HG03457 (cell line): Measurements from ENCODE around the gene HOXA7.

Experiments
- ATAC-seq: cut with Tn5 transposase; IDR thresholded peaks from one replicate; pipeline ENCODE4 v1.9.1; 2021; ENCODE audit warnings: moderate number of reproducible peaks; ENCODE audit not compliant: unreplicated experiment

The HOXA7 gene

DNA sequence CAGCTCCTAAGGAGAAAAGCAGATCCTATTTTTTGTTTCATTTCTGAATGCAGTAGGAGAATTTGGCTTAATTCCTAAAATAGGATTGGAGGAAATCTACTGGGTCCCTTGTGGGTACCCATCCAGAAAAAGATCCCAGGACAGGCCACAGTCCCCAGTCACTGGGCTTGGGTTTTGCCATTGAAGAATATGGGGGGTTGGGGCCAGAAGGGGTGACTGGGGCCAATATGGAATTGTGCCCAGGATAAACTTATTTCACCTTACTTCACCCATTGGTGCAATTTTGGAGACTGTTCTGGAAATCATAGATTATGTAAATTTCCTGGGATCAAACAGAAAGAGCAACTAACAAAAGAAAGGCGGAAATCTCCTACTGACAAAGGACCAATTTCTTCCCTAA lies 18.0 kb downstream of the HOXA7 start:
- ATAC-seq, result no peak

GRCh38 chr7:27137640-27138315 lies 18.7 kb downstream of the HOXA7 start:
- no peak for ATAC-seq

- no peak for ATAC-seq
These were observed 22.1 kb downstream of the HOXA7 start for GRCh38 chr7:27134392-27134791.

GRCh38 chr7:27133409-27134231 lies 22.9 kb downstream of the HOXA7 start:
- no peak for ATAC-seq

DNA sequence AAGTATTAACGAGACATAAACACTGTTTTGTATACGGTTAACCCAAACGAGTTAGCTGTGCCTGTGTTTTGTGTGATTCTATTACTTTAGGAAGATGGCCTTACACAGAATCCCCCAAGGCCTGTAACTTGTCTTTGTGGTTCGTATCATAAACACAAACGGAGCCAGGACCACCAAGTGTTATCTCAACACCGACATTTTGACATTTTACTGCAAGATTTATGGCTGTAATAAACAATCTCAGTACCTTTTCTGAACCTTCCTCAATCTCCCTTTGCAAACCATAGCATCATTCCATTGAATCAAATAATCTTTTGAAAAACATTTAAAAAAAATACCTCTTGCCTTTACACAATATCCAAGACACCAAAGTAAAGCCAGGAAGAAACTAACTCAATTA lies 23.5 kb downstream of the HOXA7 start:
- no peak for ATAC-seq

GRCh38 chr7:27132214-27132613 lies 24.3 kb downstream of the HOXA7 start:
- no peak for ATAC-seq

GRCh38 chr7:27131390-27131819 lies 25.1 kb downstream of the HOXA7 start:
- no peak for ATAC-seq

DNA sequence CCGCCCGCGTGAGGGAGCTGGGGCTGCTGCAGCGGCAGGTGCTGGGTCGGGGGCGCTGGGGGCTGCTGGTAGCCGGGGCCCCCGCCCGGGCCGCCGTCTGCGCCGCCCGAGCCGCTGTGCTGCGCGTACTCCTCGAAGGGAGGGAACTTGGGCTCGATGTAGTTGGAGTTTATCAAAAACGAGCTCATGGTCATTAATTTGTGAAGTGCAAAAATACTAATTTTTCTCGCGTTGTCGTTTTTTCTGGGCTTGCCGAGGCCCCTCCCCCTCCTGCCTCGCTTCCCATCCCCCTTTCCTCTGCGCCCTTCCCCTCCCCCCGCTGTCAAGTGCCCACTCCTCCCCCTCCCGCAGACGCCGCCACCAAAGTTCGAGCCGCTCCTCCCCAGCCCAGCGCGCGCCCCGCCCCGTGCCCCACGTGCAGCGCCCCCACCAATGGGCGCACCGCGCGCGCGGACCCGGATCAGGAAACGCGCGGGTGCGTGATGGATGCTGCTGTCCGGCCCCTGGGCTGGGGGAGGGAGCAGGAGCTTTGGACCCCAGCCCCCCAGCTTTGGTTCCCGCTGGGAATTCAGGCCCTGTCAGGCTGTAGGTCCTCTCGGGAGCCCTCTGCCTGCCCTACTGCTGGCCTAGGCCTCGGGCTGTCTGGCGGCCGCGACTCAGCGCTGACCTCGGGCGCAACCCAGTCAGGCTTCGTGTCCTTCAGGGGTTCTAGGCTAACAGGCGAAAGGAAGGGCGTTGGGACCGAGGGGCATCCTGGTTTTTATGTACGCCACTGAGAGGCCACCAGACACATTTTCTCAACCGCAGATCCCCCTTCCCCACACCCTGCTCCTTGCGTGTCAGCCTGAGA lies 25.7 kb downstream of the HOXA7 start, which contains the start of gene HOXA4:
Gene HOXA4 (minus strand): TSS at position 218 of the 850 bp plus-strand sequence. CDS start 24 bp downstream, at position 194.
- no peak for ATAC-seq

GRCh38 chr7:27129729-27130539 lies 26.5 kb downstream of the HOXA7 start:
- ATAC-seq, result no peak

DNA sequence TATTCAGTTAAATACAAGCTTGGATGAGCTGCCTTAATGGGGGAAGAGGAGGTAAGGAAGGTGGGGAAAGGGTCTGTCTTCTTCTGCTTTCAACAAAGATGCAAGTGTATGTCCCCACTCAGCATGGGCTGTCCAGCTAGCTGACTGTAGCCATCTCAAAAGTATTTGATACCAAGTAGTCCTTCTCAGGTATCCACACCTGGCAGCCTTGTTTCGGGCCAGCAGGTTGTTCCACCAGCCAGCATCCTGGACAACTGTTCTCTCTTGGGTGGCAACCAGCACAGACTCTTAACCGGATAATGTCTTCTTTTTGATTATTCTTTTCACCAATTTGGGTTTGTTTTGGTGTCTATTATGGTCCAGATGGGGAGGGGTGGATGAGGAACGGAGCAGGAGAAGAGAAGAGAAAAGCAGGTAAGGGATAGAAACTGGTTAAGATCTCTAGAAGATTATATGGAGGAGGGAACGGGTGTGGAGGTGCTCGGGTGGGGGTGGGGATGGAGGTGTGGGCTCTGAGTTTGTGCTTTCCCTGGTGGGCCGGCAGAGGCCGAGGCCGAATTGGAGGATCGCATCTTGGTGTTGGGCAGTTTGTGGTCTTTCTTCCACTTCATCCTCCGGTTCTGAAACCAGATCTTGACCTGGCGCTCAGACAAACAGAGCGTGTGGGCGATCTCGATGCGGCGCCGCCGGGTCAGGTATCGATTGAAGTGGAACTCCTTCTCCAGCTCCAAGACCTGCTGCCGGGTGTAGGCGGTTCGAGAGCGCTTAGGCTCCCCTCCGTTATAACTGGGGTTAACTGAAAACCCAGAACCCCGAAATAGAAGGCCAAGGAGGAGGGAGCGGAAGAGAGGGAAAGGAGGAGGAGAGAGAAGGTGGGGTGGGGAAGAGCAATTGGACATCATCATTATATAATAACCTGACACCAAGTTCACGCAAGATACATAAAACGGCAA lies 27.4 kb downstream of the HOXA7 start:
- no peak for ATAC-seq

GRCh38 chr7:27128034-27128433 lies 28.4 kb downstream of the HOXA7 start:
- no peak for ATAC-seq

DNA sequence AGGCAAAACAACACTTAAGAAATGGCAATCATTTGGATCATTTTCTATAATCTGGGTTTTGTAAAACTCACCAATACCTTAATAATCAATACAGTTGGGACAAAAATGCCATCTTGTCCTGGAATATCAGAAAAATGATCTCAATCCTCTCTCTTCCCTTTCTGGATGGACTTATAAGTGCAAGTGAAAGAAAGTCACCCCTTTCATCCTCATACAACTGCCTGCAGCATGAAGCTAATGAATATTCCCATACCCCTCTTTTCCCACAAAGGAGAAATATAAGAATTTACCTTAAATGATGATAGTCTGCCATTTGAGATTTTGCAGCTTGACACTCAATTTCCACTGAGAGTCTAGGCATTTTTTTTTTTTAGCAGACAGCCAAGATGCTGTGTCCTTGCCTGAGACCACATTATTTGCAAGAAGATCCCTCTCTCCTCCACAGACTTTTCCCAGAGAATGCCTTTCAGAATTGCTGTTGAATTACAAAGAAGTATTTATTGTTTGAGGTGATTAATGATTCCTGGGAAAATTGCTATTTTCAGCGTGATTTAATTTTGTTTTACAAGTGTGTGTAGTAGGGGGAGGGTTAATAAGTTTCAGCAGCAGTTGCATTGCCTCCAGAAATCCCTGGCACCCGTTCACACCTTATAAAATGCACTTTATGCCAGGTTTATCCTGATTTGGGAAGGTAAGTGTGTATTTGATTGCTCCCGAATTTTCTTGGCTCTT lies 29.7 kb downstream of the HOXA7 start:
- ATAC-seq, result no peak

- no peak for ATAC-seq
These were observed 30.5 kb downstream of the HOXA7 start for GRCh38 chr7:27125986-27126394.

DNA sequence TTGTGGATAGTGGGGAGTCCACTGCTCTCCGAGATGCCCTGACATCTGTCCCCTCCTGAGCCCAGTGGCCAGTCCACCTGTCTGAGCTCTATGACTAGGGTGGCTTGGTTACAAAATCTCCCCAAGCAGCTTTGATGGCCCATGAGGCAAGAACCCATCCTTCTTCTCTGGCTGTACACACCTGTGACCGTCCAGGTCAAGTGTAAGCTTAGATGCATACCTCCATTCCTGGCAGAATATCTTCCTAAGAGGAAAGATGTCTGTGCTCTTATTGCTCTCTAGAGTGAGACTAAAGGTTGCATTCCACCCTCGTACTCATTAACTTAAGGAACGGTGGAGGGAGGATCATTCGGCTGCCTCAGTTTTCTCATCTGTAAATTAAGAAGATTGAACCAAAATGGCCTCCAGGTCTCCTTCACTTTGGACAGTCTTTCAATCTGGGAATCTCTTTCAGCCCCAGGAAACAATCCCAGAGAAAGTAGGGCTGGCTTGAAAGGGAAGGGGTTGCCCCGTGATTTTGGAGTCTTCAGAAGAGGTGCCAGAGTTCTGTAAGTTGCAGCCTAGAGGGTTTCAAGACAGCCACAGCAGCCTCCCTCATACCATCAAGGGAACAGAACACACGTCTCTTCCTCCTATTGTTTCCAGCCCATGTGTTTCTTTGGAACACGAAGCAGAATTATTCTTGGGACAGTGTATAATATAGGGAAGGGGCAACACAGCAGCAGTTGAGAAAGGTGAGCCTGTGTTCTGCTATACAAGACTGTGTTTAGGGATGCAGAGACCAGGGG lies 31.4 kb downstream of the HOXA7 start:
- no peak for ATAC-seq

DNA sequence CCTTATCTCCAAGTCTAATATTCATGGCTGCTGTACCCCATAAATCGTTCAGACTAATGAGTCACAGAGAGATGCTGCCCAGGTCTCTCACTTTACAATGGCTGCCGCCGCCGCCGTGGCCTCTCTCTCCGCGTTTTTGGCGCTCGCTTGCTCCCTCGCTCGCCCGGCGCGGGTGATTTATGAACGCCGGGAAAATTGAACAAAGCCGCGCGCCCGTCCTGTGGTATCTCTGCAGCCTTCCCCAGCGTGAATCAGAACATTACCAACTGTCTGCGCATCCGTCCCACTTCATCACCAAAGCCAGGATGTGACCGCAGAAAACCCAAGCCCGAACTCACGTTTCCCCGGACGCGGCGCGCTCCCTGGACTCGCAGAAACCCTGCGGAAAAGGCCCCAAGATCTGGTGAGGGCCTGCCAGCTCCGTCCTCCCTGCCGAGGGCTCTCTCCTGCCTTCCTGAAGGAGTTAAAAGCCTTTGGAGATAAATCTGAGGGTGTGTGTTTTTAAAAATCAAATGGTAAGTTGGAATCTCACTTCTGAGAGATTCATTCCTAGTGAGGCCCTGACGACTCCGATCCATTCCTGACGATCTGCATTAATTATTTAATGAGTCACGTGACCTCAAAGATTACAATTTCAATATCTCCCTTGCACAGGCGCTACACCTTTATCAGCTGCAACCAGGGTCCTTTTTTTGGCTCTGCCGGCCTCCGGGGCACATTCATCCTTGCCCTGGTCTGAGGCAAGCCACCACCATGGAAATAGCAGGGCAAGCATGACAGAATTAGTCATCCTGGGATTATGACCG lies 32.2 kb downstream of the HOXA7 start:
- ATAC-seq, result no peak

GRCh38 chr7:27123477-27124053 lies 32.9 kb downstream of the HOXA7 start:
- no peak for ATAC-seq

GRCh38 chr7:27123007-27123476 lies 33.4 kb downstream of the HOXA7 start:
- no peak for ATAC-seq
